OCI-M1 (cell line): Measurements from ENCODE around the gene ATF1.
"Not testable (repeated sequence)": the region's sequence is repeated elsewhere in the genome, so short reads cannot be mapped to it uniquely, and the experiment has no call there.

Experiments used
- DNase-seq: peaks from one replicate; lab custom pipeline; 2025; lab: John Stamatoyannopoulos, UW

The ATF1 gene

DNA sequence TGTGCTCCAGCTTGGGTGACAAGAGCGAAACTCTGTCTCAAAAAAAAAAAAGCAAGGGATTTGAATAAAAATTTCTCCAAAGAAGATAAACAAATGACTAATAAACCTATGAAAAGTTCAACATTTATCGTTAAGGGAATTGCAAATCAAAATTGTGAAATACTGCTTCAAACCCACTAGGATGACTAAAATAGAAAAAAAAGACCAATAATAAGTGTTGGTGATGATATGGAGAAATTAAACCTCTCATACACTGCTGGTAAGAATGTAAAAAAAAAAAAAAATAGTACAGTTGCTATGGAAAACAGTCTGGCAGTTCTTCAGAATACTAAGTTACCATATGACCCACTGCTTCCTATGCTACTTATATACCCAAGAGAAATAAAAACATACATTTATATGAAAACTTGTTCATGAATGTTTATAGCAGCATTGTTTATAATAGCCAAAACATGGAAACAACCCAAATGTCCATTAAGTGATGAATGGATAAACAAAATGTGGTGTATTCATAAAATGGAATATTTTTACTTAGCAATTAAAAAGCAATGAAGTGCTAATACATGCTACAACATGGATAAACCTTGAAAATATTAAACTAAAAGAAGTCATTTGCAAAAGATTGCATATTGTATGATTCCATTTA, 39.5 kb downstream of the ATF1 start:
- no peak for DNase-seq

DNA sequence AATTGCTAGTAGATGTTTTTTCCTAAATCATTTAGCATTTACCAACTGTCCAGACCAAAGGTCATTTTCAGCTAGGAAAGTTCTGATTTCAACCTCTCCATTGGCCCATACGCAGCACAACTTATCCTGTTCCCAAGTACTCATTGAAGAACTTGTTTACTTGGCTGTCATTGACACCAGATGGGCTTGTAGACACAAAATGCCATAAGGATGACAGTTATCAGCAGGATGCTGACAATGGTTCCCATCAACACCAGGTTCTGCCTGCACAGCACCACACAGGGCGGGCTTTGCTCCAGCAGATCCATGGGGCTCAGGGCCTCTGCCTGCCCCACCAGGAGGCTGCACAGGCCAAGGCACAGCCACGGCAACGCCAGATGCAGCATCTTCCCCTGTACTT, 42.3 kb downstream of the ATF1 start:
- DNase-seq: no peak

DNA sequence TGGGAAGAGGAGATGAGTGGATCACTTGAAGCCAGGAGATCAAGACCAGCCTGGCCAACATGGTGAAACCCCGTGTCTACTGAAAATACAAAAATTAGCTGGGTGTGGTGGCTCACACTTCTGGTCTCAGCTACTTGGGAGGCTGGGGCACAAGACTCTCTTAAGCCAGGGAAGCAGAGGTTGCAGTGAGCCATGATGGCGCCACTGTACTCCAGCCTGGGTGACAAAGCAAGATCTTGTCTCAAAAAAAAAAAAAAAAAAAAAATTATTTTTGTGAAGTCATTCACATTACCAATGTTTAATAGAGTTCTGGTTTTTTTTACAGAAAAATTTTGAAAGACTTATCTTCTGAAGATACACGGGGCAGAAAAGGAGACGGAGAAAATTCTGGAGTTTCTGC, 45.2 kb downstream of the ATF1 start:
- peak; percentile 19 for DNase-seq

DNA sequence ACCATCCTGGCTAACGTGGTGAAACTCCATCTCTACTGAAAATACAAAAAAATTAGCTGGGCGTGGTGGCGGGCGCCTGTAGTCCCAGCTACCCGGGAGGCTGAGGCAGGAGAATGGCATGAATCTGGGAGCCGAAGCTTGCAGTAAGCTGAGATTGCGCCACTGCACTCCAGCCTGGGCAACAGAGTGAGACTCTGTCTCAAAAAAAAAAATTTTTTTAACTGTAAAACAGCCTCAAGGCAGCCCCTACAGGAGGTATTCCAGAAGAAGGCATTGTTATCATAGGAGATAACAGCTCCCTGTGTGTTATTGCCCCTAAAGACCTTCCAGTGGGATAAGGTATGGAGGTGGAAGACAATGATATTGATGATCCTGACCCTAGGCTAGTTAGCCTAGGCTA, 51.0 kb downstream of the ATF1 start:
- DNase-seq: not testable (repeated sequence)

DNA sequence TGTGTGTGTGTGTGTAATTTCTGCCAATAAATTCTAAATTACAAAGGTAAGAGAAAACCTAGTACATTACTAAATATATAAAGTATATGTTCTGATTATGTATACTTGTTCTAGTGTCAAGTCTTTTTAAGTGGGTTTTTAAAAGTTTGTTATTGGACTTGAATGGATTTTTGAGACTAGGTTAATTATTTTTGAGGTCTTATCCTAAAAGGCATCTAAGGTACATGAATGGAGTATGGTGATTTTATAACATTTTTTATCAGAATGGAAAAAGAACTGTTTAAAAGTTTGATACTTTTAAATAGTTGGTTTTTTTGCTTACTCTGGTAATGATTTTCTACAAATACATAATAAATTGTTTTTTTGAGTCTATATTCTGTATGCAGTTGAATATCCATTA, 56.3 kb downstream of the ATF1 start:
- DNase-seq: no peak

DNA sequence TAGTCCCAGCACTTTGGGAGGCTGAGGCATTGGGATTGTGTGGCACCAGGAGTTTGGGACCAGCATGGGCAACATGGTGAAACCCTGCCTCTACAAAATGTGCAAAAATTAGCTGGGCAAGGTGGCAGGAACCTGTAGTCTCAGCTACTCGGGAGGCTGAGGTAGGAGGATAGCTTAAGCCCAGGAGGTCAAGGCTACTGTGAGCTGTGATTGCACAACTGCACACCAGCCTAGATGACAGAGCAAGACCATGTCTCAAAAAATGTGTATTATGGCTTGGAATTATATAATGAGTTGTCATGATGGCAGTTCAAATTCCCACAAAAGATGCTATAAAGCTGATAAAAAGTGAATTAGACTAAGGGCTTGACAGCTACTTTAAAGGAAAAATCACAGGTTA, 58.2 kb downstream of the ATF1 start:
- no peak for DNase-seq

DNA sequence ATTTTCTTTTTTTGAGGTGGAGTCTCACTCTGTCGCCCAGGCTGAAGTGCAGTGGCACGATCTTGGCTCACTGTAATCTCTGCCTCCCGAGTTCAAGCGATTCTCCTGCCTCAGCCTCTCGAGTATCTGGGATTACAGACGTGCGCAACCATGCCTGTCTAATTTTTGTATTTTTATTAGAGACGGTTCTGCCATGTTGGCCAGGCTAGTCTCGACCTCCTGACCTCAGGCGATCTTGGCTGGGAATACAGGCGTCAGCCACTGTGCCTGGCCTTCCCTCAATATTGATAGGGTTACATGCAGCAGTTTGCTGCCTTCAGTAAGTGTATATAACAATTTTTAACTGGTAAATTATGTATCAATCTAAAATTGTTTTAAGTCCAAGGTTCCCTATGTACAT, 59.8 kb downstream of the ATF1 start:
- not testable (repeated sequence) for DNase-seq

DNA sequence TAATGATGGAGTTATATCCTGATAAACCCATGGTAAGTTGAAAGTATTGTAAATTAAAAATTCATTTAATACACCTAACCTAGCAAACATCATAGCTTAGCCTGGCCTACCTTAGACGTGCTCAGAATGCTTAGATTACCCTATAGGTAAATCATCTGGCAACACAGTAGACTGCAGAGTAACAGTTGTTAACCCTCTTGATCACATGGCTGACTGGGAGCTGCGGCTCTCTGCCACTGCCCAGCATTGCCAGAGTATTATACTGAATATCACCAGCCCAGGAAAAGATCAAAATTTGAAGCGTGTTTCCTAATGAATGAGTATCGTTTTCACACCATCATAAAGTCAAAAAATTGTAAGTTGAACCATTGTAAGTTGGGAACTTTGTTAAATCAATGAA, 61.0 kb downstream of the ATF1 start:
- no peak for DNase-seq

DNA sequence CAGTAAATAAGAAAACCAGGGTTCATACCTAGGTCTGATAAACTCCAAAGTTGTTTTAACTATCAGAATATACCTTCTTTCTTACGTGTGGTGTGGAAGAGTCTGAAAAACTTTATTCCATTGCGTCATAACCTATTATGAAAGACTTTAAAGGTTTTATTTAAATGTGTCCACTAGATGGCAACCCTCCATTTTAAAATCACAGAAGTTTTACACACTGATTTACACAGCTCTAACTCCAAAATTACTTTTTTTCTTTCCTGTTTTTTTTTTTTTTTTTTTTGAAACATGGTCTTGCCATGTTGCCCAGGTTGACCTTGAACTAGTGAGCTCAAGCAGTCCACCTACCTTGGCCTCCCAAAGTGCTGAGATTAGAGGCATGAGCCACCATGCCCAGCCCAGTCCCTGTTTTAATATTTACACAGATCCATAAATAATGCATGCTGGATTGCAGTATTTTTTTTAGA, 61.5 kb downstream of the ATF1 start:
- peak; percentile 85 for DNase-seq

DNA sequence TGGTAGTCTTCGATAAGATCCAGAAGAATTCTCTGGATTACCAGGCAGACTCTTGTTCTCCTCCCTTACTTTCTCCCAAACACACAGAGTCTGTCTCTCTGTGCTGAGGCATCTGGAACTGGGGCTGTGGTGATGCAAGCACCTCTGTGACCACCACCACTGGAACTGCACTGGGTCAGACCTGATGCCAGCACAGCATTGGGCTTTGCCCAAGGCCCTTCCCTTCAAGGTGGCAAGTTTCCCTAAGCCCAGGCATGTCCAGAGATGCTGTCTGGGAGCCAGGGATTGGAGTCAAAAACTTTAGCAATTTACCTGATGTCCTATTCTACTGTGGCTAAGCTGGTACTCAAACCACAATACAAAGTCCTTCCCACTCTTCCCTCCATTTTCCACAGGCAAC, 64.2 kb downstream of the ATF1 start:
- no peak for DNase-seq

DNA sequence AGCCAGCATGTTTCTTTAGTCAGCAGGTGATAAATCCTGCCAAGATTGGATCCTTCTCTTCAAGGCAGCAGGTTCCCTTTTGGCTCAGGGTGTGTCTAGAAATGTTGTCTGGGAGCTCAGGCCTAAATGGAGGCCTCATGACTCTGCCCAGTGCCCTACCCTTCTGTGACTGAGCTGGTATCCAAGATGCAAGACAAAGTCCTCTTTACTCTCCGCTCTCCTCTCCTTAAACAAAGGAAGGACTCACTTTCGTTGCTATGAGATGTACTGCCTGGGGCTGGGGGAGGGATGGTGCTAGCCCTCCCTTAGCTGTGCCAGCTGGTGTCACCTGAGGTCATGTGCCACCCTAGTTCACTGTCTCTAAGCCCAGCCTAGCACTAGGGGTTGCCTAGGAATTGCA, 65.0 kb downstream of the ATF1 start:
- no peak for DNase-seq

DNA sequence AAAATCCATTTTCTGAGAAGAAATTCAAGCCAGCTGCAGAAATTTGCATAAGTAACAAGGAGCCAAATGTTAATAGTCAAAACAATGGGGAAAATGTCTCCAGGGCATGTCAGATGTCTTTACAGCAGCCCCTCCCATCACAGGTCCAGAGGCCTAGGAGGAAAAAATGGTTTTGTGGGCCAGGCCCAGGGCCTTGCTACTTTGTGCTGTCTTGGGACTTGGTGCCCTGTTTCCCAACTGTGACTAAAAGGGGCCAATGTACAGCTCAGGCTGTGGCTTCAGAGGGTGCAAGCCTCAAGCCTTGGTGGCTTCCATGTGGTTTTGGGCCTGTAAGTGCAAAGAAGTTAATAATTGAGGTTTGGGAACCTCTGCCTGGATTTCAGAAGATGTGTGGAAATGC, 69.9 kb downstream of the ATF1 start:
- DNase-seq: not testable (repeated sequence)

DNA sequence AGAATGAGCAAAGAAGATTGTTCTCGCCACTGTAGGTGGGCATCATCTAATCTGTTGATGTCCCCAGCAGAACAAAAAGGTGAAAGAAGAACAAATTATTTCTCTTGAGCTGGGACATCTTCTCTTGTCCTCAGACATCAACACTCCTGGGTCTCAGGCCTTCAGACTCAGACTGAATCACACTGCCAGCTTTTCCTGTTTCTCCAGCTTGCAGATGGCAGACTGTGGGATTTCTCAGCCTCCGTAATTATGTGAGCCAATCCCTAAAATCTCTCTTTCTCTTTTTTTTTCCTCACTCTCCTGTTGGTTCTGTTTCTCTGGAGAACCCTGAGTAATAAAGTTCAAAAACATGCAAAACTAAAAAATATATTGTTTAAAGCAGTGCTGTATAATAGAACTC, 75.1 kb downstream of the ATF1 start:
- DNase-seq: no peak

DNA sequence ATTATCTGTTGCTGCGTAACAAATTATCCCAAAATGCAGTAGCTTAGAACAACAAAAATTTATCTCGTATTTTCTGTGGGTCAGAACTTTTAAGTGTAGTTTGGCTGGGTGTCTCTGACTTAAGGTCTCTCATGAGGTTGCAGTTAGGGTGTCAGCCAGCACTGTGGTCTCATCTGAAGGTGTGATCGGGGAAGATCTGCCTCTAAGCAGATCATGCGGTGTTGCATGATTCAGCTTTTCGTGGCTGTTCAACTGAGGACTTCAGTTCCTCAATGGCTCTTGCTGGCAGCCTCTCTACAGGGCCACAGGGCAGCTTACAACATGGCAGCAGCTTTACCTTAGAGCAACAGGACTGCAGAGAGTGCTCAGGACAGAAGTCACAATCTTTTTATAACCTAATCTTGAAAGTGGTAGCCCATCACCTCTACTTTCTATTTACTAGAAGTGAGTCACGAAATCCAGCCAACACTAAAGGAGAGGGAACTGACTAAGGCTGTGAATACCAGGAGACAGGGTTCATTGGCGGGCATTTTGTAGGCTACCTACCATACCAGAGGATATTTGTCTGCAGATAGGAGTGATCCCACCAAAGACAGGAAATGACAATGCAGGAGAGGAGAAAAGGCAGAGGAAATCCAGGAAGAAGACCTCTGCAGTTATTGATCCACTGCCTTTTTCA, 77.0 kb downstream of the ATF1 start:
- no peak for DNase-seq

DNA sequence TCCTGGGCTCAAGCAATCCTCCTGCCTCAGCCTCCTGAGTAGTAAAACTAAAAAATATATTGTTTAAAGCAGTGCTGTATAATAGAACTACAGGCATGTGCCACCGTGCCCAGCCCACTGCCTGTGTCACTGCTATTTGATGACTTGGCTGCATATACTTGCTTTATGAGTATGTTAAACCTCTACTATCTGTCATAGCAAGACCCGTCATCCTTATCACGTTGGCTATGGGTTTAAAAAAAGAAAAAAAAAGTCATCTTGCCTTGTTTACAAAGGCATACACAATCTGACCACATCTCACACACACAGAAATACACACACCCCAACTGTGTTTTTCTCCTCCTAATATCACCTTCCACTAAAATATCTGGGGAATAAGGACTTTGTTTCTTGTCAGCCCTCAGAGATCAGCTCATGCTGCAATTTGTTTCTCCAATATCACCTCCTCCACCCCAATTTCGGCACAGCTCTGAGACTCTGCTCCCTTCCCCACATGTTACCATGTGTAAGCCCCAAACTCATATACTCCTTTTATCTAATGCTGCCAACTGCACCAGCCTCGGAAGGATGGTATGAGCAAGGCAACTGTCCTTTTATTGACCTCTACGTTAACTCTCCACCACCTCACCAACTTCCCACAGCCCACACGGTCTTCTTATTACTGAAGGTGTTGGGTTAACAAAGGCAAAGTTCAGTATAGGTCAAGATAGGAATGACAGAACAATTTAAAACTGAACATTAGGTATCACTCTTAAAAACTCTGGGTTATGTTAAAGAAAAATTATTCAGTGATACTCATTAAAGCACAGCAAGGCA, 78.0 kb downstream of the ATF1 start:
- peak; percentile 29 for DNase-seq

DNA sequence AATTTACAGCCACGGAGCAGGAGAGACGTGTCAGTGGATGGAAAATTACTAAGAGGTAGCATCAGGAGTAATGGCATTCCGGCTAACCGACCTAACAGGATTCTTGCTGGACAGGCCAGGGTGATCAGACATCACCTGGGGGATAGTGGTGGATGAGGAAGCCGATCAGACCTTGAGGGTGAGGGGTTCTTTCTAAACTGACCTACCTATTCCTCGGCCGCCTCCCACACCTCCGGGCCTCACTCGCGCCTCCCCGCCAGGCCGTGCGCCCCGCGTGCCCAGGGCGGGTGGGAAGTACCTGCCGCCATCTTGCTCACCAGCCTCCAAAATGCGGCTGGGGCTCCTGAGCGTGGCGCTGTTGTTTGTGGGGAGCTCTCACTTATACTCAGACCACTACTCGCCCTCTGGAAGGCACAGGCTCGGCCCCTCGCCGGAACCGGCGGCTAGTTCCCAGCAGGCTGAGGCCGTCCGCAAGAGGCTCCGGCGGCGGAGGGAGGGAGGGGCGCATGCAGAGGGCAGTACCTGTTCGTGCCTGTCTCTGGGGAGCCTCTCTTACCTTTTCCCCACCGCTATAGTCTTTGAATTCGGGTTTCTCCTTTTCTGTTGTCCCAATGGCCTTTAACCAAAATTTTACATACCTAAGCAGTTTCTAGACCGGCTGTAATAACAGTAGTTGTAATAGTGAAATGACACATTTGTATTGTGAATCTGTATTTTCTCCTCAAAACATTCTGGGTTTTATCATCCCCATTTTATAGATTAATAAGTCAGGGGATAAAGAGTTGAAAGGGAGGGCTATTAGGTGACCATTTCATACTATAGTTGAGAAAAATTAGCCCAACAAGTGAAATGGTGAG, 79.0 kb downstream of the ATF1 start, which contains the start of gene TMPRSS12:
TSS of gene TMPRSS12 (plus strand) at position 290 of the 857 bp plus-strand sequence. CDS start at position 329, 39 bp downstream.
- DNase-seq: no peak

DNA sequence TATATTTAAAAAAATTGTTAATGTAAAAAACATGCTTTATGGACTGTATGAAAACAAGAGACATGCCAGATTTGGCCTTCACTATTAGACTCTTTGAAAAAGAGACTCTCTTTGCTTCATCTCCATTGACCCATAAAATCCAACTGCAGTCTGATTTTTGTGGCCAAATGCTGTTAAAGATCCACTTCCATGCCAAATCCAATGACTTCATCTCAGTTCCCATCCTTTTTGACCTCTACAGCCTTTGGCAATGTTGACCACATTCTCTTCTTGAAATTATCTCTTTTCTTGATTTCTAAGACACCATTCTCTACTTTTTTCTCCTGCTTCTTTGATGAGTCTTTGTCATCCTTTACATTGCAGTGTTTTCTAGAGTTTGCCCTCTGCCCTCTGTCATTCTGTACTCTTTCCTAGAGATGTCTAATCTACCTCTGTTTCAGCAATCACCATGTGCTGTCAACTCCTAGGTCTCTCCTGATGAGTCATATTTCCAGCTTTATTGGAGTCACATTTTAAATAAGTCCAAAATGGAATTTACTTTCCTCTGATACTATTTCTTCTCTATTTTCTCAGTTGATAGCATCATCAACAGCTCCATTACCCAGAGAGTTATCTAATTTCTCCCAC, 81.2 kb downstream of the ATF1 start:
- no peak for DNase-seq

DNA sequence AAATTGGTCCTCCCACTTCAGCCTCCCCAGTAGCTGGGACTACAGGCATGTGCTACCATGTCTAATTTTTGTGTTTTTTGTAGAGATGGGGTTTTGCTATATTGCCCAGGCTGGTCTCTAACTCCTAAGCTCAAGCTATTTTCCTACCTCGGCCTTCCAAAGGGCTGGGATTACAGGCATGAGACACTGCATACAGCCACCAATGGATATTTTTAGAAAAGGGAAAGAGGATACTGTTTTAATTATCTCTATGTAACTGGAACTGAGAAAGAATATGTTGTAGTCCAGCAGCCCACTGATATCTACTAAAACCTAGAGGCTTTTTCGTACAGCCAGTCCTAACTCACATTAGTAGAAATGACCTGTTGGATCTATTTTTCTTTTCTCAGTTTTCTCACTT, 85.1 kb downstream of the ATF1 start:
- DNase-seq: no peak

DNA sequence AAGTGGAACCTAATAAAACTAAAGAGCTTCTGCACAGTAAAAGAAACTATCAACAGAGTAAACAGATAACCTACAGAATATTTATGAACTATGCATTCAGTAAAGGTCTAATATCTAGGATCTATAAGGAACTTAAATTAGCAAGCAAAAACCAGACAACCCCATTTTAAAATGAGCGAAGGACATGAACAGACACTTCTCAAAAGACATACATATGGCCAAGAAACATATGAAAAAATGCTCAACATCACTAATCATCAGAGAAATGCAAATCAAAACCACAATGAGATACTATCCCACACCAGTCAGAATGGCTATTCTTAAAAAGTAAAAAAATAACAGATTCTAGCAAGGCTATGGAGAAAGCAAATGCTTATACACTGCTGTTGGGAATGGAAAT, 91.3 kb downstream of the ATF1 start:
- DNase-seq: not testable (repeated sequence)

DNA sequence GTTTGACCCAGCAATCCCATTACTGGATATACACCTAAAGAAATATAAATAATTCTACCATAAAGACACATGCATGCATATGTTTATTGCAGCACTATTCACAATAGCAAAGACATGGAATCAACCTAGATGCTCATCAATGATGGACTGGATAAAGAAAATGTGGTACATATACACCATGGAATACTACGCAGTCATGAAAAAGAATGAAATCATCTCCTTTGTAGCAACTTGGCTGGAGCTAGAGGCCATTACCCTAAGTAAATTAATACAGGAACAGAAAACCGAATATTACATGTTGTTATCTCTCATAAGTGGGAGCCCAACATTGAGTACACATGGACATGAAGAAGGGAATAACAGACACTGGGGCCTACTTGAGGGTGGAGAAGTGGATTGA, 91.8 kb downstream of the ATF1 start:
- DNase-seq: not testable (repeated sequence)

DNA sequence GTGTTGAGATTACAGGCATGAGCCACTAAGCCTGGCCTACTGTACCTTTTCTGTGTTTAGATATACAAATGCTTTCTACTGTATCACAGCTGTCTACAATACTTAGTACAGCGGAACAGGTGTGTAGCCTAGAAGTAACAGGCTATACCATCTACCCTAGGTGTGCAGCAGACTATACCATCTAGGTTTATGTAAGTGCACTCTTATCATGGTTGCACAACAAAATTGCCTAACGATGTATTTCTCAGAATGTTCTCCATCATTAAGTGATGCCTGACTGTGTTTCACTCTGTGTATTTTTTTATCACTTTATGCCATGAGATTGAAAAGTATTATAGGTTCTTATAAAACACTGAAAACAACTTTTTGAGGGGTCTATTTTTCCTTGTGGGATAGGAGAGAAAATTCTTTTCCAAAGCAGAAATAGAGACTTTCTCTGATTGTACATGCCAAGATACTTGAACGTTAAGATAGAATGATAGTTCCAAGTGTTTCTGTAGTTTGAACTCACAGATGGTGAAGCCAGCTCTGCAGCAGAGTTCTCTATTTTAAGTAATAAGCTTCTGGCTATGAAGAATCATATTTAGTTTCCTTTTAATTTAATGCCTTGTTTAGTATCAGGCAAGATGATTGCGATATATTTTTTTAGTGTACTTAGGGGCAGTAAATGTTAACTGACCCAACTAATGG, 95.9 kb downstream of the ATF1 start:
- DNase-seq: no peak
